GM18511 (cell line): ENCODE measurements around the gene TRPV2.
"Not testable (repeated sequence)": the region's sequence is repeated elsewhere in the genome, so short reads cannot be mapped to it uniquely, and the experiment has no call there.

ENCODE experiments used
- ATAC-seq: cut with Tn5 transposase; IDR thresholded peaks from one replicate; pipeline ENCODE4 v1.9.1; 2021; ENCODE audit warnings: mild to moderate bottlenecking, moderate library complexity; ENCODE audit not compliant: unreplicated experiment

Gene TRPV2, protein sequence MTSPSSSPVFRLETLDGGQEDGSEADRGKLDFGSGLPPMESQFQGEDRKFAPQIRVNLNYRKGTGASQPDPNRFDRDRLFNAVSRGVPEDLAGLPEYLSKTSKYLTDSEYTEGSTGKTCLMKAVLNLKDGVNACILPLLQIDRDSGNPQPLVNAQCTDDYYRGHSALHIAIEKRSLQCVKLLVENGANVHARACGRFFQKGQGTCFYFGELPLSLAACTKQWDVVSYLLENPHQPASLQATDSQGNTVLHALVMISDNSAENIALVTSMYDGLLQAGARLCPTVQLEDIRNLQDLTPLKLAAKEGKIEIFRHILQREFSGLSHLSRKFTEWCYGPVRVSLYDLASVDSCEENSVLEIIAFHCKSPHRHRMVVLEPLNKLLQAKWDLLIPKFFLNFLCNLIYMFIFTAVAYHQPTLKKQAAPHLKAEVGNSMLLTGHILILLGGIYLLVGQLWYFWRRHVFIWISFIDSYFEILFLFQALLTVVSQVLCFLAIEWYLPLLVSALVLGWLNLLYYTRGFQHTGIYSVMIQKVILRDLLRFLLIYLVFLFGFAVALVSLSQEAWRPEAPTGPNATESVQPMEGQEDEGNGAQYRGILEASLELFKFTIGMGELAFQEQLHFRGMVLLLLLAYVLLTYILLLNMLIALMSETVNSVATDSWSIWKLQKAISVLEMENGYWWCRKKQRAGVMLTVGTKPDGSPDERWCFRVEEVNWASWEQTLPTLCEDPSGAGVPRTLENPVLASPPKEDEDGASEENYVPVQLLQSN

GRCh38 chr17:16415031-16415924 is at the start of gene TRPV2:
TSS of gene TRPV2 (plus strand) at chr17:16415571. CDS start at chr17:16417669, 2,098 bp downstream.
- peak; percentile 53 for ATAC-seq

DNA sequence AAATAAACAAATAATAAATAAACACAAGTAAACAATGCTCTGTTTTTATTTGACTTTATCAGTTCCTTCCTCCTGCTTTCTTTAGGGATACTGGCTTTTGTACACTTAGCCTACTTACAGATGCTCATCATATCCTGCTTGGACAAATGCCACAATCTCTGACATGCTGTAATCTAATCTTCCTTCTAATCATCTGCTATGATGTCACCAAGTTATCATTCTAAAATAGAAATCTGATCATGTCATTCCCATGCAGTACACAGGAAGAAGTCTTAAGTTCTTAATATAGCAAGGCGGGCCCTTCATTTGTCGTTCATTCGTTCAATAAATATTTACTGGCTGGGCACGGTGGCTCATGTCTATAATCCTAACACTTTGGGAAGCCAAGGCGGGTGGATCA is 43.6 kb upstream of the TRPV2 start:
- no peak for ATAC-seq

DNA sequence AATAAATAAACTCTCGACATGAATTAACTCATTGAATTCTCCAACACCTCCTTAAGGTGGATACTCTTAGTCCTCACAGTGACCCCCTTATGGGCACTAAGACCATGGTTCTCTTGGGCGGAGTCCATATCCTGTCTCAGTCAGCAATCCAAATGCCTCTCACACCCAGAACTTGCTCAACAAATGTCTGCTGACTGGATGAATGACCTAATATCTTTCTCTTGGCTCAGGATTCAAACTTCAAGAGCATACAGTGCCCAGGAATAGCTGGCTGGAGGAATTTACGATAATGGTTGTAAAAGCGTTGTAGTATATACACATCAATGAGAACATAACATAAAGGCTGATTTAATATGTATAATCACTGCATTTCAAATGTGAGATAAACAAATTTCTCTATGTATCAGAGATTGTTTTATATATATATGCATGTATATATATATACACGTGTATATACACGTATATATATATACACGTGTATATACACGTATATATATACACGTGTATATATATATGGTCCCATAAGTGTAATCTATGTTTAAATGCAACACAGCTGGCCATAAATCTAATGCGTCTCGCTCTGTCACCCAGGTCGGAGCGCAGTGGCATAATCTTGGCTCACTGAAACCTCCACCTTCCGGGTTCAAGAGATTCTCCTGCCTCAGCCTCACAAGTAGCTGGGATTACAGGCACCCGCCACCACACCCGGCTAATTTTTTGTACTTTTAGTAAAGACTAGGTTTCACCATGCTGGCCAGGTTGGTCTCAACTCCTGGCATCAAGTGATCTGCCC is 41.0 kb upstream of the TRPV2 start:
- no peak for ATAC-seq

DNA sequence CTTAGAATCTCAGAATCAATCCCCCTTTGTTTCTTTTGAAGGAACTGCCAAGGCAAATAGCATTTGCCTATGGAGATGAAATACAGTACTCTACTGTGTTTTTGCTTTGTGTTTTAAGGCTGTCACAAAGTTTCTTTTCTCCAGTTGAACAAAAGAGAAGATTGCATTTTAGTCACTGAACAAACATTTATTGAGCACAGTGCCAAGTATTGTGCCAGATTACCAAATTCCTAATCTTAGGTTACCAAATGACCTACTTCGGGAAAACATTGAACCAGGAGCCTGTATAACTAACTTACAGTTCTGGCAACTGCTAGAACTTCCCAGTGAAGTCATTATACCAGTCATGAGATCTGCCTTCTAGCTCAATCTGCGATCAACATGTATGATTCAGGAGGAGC is 37.4 kb upstream of the TRPV2 start:
- ATAC-seq: no peak

DNA sequence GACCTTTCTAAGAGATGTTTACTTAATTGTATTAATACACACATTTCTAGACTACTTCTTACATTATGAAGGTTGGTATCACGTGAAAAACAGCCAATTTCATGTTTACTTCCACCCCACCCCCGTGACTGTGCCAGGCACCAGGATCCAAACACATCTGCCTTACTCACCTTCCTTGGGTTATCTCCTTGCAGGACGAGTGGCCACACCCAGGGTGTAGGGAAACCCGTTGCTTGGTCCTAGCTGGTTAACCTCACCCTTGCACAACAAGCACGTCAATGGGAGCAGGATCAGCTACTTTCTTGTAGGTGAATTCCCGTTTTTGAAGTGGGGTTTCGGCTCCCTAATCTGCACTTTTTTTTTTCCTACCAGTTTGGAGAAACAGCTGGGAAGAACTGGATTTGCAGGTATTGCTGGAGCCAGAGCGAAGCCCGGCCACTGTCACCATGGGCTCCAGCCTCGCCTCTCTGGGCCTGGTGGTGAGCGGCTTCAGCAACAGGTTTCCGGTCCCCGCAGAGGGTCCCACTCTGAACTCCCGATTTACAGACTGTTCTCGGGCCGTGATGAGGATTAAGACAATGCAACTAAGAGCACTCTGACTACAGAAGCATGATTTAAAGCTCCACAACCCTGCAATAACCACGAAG is 36.6 kb upstream of the TRPV2 start:
- no peak for ATAC-seq

GRCh38 chr17:16379654-16380053 is 35.7 kb upstream of the TRPV2 start:
- ATAC-seq: no peak

DNA sequence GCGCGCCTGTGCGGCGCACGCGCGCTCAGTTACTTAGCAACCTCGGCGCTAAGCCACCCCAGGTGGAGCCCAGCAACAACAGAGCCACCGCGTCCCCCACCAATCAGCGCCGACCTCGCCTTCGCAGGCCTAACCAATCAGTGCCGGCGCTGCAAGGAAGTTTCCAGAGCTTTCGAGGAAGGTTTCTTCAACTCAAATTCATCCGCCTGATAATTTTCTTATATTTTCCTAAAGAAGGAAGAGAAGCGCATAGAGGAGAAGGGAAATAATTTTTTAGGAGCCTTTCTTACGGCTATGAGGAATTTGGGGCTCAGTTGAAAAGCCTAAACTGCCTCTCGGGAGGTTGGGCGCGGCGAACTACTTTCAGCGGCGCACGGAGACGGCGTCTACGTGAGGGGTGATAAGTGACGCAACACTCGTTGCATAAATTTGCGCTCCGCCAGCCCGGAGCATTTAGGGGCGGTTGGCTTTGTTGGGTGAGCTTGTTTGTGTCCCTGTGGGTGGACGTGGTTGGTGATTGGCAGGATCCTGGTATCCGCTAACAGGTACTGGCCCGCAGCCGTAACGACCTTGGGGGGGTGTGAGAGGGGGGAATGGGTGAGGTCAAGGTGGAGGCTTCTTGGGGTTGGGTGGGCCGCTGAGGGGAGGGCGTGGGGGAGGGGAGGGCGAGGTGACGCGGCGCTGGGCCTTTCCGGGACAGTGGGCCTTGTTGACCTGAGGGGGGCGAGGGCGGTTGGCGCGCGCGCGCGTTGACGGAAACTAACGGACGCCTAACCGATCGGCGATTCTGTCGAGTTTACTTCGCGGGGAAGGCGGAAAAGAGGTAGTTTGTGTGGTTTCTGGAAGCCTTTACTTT is 34.5 kb upstream of the TRPV2 start, which contains the start of gene UBB:
Gene UBB, plus strand, starts transcription at position 452 of the 856 bp plus-strand sequence. CDS start 817 bp downstream, outside the sequence.
- ATAC-seq: peak; percentile 96

DNA sequence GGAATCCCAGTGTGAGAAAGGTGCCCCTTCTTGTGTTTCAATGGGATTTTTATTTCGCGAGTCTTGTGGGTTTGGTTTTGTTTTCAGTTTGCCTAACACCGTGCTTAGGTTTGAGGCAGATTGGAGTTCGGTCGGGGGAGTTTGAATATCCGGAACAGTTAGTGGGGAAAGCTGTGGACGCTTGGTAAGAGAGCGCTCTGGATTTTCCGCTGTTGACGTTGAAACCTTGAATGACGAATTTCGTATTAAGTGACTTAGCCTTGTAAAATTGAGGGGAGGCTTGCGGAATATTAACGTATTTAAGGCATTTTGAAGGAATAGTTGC is 33.9 kb upstream of the TRPV2 start:
- peak; percentile 9 for ATAC-seq

GRCh38 chr17:16383216-16383615 is 32.2 kb upstream of the TRPV2 start:
- no peak for ATAC-seq

GRCh38 chr17:16383772-16384287 is 31.5 kb upstream of the TRPV2 start:
- ATAC-seq: no peak

- no peak for ATAC-seq
Measured at GRCh38 chr17:16384557-16384956, 30.8 kb upstream of the TRPV2 start.

- ATAC-seq: not testable (repeated sequence)
Measured at GRCh38 chr17:16386126-16386507, 29.3 kb upstream of the TRPV2 start.

GRCh38 chr17:16391451-16391850 is 23.9 kb upstream of the TRPV2 start:
- no peak for ATAC-seq

DNA sequence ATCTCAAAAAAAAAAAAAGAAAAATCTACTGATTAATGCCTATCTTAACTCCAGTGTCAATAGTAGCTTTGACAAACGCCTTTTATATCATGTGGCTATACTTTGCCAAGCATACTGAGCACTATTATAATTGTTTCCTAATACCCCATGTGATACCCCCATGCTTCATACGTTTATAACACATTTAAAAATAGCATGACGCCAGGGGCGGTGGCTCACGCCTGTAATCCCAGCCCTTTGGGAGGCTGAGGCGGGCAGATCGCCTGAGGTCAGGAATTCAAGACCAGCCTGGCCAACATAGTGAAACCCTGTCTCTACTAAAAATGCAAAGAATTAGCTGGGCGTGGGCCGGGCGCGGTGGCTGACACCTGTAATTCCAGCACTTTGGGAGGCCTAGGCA is 22.9 kb upstream of the TRPV2 start:
- ATAC-seq: not testable (repeated sequence)

DNA sequence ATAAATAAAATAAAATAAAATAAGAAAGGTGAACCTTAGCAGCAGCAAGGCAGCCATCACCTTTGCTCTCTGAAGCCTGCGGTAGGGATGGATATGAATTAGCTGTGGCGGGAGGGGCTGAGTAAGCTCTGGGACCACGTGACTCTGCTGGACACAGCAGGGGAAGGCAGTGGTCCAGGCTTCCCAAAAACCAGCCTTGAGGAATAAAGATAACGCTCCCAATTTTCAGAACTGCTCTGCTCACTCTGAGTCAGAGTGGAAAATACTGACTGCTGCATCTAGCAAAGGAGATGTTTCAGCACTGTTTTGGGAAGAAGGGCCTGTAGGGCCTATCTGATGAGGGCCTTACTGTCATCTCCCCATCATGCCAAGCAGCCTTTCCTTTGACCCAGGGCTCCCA is 19.5 kb upstream of the TRPV2 start:
- not testable (repeated sequence) for ATAC-seq

DNA sequence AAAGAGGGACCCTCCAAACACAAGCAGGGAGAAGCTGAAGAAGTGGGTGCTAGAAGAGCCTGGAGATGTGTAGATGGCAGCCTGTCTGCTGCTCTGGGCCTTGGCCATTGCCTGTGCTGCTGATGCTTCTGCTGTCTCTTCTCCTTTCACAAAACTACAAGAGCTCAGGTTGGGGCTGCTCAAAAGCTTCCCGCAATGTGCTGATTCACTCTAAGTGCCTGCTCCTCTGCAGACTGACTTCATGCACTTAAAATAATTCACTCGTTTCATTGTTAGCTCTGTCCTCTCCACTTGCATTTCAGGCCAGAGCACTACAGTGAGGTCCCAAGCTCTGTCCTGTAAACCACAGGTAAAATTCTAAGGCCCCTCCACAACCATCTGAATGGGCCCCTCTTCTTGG is 18.7 kb upstream of the TRPV2 start:
- not testable (repeated sequence) for ATAC-seq

DNA sequence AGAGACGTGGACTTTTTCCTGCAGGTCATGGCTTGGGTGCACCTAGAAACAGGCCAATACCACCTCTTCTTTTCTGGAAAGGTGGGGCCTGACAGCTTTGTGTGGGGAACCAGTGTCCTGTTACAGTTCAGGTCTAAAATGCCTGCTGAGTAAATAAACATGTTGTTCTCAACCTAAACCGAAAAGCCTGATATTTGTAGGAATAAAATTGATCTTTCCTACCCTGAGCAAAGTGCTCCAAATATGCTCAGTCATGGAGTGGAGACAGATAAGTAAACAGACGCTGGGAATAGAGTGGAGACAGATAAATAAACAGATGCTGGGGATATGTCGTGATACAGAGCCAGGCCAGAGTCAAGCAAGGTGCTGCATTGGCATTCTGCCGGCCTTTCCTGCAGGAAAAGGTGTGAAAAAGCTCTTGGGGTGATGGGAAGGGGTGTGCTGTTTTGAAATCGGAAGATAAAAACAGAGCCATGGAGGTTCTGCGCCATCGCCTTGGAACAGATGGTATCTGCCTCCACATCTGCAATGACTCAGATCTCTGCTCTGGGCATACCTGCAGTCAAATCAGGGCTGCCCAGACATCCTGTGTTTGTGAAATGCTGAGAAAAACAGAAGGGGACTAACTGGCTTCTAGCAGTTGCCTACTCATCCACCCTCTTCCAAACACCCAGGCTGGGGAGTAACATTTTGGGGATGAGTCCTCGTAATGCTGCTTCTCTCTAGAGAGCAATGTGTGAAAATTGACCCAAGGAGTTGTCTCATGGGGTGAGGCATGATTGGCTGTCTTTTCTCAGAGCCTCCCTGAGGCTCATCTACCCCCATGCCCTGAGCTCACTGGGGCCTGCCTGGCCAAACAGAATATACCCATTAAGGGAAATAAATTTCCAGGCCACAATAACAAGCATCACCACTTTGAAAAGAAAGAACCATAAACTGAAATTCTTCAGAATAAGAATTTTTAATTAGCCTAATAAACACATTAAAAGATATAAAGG is 16.8 kb upstream of the TRPV2 start:
- ATAC-seq: peak; percentile 82
